GM06990 (cell line): ENCODE data around the gene CALCOCO2.
"Not testable (repeated sequence)": the region's sequence is repeated elsewhere in the genome, so short reads cannot be mapped to it uniquely, and the experiment has no call there.

ENCODE experiments used
- DNase-seq: peaks from one replicate; pipeline ENCODE4 v3.0.0-alpha.2; 2011; ENCODE audit not compliant: insufficient read length; ENCODE audit errors: extremely low read depth
- H3K27me3 ChIP-seq: replicated peaks from 2 replicates; pipeline ENCODE4 v1.6.0; 2011; ENCODE audit warnings: low read length; ENCODE audit not compliant: control insufficient read depth, insufficient read depth
- H3K36me3 ChIP-seq: 2 replicates; pipeline ENCODE4 v1.5.1; 2011; ENCODE audit warnings: low read length; ENCODE audit not compliant: control insufficient read depth, insufficient read depth
- H3K4me3 ChIP-seq: replicated peaks from 2 replicates; pipeline ENCODE4 v1.5.1; 2011; ENCODE audit warnings: low read depth, mild to moderate bottlenecking, control low read depth, low read length
- CTCF ChIP-seq: IDR thresholded peaks from 2 replicates; pipeline ENCODE4 v1.5.1; 2011; ENCODE audit warnings: low read length, control low read depth, mild to moderate bottlenecking, inconsistent platforms; ENCODE audit not compliant: insufficient read depth, poor library complexity, severe bottlenecking

The CALCOCO2 gene

DNA sequence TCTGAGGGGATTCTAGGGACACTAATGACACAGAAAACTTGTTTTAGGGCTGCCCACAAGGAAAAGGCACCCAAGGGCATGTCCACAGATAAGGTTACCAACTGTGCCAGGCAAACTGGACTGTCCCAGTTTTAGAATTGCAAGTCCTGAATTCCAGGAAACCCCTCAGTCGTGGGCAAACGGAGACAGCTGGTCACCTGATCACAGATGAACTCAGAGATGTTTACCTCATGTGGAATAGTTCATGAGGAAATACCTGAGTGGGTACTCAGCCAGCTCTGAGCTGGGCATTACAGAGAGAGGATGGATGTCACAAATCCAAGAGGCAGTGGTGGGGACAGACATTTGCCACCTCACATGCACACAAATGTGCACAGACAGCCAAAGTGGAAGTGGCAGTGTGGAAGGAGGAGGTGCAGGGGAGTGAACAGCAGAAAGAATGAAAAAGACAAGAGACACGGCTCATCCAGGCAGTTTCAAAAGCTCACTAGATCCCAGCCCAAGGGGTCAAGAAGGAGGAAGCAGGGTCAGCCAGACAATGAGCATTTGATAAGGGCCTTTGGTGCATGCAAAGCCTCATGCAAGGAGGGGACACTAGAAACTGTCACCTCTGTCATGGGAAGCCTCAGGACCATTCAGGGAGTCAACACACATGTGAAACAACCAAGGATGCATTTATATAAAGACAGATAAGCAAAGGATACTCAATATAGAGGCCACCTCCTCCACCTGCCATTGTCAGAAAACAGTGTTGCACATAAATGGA lies 38.6 kb upstream of the CALCOCO2 start:
- H3K36me3 ChIP-seq, result no peaks in the 10 kb centered on the region
- no peaks in the 10 kb centered on the region; the same call in none of the 2 replicates for H3K27me3 ChIP-seq
- TF ChIP-seq CTCF, result no peak
- DNase-seq, result no peak
- H3K4me3 ChIP-seq, result no peak overlapping the region

DNA sequence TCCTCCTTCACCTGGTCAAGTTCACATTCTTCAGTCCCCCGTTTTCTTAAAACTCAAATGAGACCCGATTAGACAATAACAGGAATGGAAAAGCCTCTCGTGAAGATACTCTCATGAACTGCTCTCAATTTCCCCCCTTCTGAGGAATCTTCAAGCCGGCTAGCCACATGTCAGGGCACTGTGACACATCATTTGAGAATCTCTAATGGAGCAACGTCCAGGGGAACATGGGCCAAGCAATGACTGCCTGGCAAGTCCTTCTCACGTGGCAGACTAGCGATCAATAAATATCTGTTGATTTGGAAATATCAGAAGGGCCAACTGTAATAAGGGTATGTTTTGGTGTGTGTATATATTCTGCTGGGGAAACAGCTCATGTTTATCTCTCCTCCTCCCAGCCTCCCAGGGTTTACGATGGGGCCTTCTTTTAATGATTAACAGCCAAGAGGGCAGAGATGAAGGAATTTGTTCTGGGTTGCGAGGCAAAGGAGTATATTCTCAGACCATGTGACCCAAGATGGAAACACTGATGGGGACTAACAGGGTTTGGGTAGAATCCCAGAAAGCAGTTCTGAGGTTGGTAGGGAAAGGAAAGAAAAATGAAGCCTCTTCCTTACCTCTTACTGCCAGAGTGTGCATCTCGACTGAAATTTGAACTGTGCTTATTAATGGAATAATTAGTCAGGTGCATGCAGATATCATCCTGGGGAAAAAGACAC lies 35.2 kb upstream of the CALCOCO2 start:
- TF ChIP-seq CTCF, result no peak
- no peak for DNase-seq
- H3K4me3 ChIP-seq, result no peak overlapping the region
- H3K27me3 ChIP-seq, result peaks cover 1% of the 10 kb centered on the region; the same call in 1 of the 2 replicates
- no peaks in the 10 kb centered on the region for H3K36me3 ChIP-seq

- not testable (repeated sequence) for H3K4me3 ChIP-seq, H3K36me3 ChIP-seq, H3K27me3 ChIP-seq, DNase-seq
Observed at GRCh38 chr17:48796163-48796522, 34.7 kb upstream of the CALCOCO2 start.

- no peak for DNase-seq
- Histone ChIP-seq H3K27me3 (peaks cover 1% of the 10 kb centered on the region; the same call in 1 of the 2 replicates), H3K36me3 (no peaks in the 10 kb centered on the region), H3K4me3 (no peak overlapping the region)
- TF ChIP-seq CTCF, result no peak
Observed at GRCh38 chr17:48799069-48799723, 31.6 kb upstream of the CALCOCO2 start.

DNA sequence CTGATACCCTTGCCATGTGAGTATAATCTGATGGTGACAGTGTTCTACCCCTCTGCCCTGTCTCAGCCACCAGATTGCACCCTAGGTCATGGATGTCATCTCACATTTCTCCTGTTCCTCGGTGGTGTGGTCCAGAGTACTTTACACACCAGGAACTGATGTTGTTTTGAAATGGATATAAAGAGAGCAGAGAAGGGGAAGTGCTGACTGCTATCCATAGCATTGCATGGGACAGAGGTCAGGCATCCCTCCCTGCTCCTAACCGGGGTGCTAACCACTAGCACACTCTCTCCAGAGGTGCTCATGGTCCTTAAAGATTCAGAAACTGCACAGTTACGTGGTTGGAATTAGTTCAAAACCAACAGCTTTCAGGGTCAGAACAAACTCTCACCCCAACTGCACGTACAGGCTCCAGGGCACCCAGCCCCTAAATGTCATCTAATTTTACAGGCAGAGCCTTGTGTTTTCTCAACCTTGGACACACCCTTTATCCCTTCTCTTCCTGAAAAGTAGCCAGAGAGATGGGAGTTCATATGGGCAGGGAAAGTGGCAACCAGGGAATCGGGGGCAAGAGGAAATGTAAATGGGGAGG lies 30.1 kb upstream of the CALCOCO2 start:
- Histone ChIP-seq H3K4me3 (no peak overlapping the region), H3K36me3 (no peaks in the 10 kb centered on the region), H3K27me3 (peaks cover 1% of the 10 kb centered on the region; the same call in 1 of the 2 replicates)
- no peak for DNase-seq
- no peak for TF ChIP-seq CTCF
